GM19023 (cell line): Measurements from ENCODE around the gene KRT86.
A peak's percentile ranks its signal among the peaks of the same experiment; 100 is the strongest.
"Not testable (repeated sequence)": the region's sequence is repeated elsewhere in the genome, so short reads cannot be mapped to it uniquely, and the experiment has no call there.

ENCODE experiments used
- ATAC-seq: cut with Tn5 transposase; IDR thresholded peaks from one replicate; pipeline ENCODE4 v1.9.1; 2021; ENCODE audit warnings: mild to moderate bottlenecking, moderate library complexity; ENCODE audit not compliant: unreplicated experiment

The KRT86 gene

GRCh38 chr12:52267266-52267665 is 7.2 kb upstream of the KRT86 start:
- no peak for ATAC-seq

GRCh38 chr12:52267699-52268098 is 6.7 kb upstream of the KRT86 start:
- ATAC-seq = no peak

GRCh38 chr12:52268212-52268611 is 6.2 kb upstream of the KRT86 start:
- no peak for ATAC-seq

- no peak for ATAC-seq
Observed at GRCh38 chr12:52270541-52271070, 3.8 kb upstream of the KRT86 start.

- no peak for ATAC-seq
Observed at GRCh38 chr12:52271158-52271557, 3.3 kb upstream of the KRT86 start.

GRCh38 chr12:52275686-52276085 is 1.2 kb downstream of the KRT86 start:
- ATAC-seq = no peak

GRCh38 chr12:52277486-52278245 is 3.2 kb downstream of the KRT86 start:
- ATAC-seq = no peak

GRCh38 chr12:52278575-52279421 is 4.4 kb downstream of the KRT86 start:
- ATAC-seq = no peak

- no peak for ATAC-seq
Observed at GRCh38 chr12:52279422-52280318, 5.2 kb downstream of the KRT86 start.

- ATAC-seq = no peak
Observed at GRCh38 chr12:52280319-52280795, 5.9 kb downstream of the KRT86 start.

- no peak for ATAC-seq
Observed at GRCh38 chr12:52280796-52281560, 6.5 kb downstream of the KRT86 start.

- ATAC-seq = no peak
Observed at GRCh38 chr12:52284562-52285171, 10.2 kb downstream of the KRT86 start.

GRCh38 chr12:52285172-52285745 is 10.8 kb downstream of the KRT86 start:
- ATAC-seq = no peak

GRCh38 chr12:52285851-52286530 is 11.5 kb downstream of the KRT86 start:
- no peak for ATAC-seq

GRCh38 chr12:52286857-52287785 is 12.7 kb downstream of the KRT86 start:
- ATAC-seq = not testable (repeated sequence)

GRCh38 chr12:52287816-52288805 is 13.7 kb downstream of the KRT86 start:
- peak; percentile 73 for ATAC-seq
